GM23338 (cell line): ENCODE data around the gene KLF11.

ENCODE experiments used
- CTCF ChIP-seq, 2 experiments: fragments of 200-600 bp in 1 of 2; sonication (generic) in 1 of 2; conservative IDR thresholded peaks; 2 replicates each; pipeline versions ENCODE4 v1.5.1 to v1.6.1; 2016 to 2017; ENCODE audit warnings: antibody characterized with exemption in 2 of 2, low read depth in 2 of 2, mild to moderate bottlenecking in 2 of 2, moderate library complexity in 1 of 2
- EZH2phosphoT487 ChIP-seq: fragments of 200-600 bp; sonication (generic); IDR thresholded peaks from one replicate; pipeline ENCODE4 v1.8.1; 2018; ENCODE audit warnings: antibody characterized with exemption; ENCODE audit not compliant: unreplicated experiment
- POLR2AphosphoS5 ChIP-seq: IDR thresholded peaks from 2 replicates; pipeline ENCODE4 v1.6.1; 2016; ENCODE audit warnings: antibody characterized with exemption, low read depth

GRCh38 chr2:10087360-10087759, 44.0 kb downstream of the KLF11 start:
- TF ChIP-seq EZH2phosphoT487 (no peak), CTCF (conservative IDR thresholded peaks at IDR 0.05; ENCODE audit: low read depth in 2 of 2) (no peak), POLR2AphosphoS5 (no peak)
